Hypothalamus (tissue), 51 donors: Measurements from ENCODE around the gene ZAP70.

ENCODE experiments used
- DNase-seq, 51 donors: peaks; one replicate each; lab custom pipeline; 2025; lab: John Stamatoyannopoulos, UW

Gene ZAP70

GRCh38 chr2:97745474-97746174 lies 32.2 kb downstream of the ZAP70 start:
- no peak for DNase-seq

DNA sequence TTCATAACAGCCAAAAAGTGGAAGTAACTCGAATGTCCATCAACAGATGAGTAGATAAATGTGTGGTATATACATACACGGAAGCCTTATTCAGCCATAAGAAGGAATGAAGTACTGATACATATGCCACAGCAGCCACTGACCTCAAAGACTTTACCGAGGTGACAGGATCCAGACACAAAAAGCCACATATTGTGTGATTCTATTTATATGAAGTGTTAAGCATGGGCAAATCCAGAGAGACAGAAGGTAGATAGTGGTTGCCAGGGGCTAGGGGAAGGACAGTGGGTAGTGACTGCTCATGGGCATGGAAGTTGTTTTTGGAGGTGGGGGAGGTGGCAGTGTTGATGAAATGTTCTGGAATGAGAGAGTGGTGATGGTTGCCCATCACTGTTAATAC lies 33.9 kb downstream of the ZAP70 start:
- DNase-seq = no peak

- no peak for DNase-seq
Measured at GRCh38 chr2:97747716-97748115, 34.3 kb downstream of the ZAP70 start.

- no peak for DNase-seq
Measured at GRCh38 chr2:97749581-97749980, 36.2 kb downstream of the ZAP70 start.

DNA sequence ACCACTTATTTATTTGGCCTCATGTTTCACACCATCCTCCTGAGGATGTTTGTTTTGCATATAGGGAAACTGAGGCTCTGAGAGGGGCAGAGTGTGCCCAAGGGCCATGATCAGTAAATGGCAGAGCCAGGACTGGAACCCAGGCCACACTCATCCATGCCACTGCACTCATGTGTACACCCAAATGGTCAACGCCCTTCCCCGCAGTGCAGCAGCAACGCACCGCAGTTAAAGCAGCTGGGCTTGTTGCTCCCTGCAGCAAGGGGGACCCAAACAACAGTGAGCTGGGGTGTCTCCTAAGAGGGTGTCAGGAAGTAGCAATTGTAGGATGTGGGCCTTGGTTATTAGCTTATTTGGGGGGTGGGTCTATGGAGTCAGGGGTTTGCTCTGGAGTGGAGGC lies 36.6 kb downstream of the ZAP70 start:
- DNase-seq = no peak

- no peak for DNase-seq
Measured at GRCh38 chr2:97751752-97752151, 38.4 kb downstream of the ZAP70 start.

DNA sequence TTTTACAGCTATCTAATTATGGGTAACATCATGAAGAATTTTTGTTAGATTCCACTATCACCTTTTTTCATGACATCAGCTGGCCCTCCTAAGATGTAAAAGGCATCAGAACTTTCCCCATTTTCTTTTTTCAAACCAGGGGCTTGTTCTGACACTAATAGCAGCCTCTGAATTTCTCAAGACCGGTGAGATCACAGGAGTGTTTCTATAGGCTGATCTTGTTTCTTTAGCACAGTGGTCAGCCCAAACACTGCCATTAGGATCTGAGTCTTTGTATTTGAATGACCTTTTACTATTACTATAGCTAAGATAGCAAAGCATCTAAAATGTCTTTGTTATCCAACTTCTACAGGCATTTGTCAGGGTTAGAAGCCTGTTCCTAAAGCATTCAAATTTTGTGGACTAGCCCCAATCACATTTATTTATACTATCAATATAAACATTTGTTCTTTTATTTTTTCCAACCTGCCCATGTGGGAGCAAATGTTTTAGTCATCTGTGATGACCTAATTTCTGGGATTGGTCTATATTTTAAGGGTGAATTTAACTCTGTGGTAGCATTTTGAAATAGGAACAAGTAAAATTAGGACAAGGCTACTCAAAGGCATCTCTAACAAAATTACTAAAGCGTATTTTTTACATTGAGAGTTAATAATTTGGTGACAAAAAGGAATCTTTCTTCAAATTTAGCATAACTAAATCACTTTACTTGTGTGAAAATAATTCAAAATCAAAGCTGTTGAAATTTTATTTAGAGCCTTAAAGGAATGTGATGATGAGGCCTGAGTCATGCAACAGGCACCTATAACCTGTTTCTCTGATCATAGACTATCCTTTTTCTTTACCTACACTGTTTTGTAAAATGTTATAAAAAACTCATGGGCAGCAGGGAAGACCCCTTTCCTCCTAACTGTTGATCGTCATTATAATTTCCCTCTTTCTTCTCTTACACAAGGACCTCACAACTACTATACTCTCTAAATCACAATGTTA lies 39.3 kb downstream of the ZAP70 start:
- DNase-seq = no peak

GRCh38 chr2:97754690-97755346 lies 41.4 kb downstream of the ZAP70 start:
- DNase-seq = no peak

DNA sequence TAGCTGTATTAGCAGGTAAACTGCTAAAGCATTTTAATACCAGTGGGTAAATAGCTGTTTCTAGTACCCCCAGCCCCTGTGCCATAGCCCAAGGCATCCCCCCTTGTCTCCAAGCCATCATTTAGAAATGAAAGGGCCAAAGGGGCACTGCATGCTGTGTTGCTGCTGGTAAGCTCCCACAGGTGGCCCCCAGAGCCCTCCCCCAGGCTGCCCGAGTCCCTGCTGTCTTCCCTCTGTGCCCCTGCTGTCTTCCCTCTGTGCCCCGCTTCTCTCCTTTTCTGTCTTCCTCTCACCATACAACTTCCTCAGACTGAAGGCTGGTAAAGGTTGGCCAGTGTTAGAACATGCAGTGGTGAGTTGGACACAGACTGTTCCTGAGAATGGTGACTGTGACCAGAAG lies 42.1 kb downstream of the ZAP70 start:
- DNase-seq = no peak

DNA sequence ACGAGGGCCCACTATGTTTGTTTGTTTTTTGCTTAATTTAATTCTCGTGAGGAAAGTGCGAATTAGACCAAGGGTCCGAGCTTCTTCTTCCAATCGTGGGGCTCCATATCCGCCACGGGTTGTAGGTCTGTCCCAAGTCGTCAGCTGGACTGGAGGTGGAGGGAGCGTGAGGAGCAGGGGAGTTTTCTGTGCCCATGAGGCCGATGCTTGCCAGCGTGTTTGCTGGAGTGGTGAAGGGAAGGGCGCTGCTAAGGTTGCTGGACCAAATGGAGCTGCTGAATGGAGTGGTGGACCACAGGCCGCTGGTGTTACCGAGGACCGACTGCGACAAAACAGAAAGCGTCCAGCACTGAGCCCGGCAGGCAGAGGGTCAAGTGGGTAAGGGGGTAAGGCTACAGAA lies 43.7 kb downstream of the ZAP70 start:
- DNase-seq = no peak

GRCh38 chr2:97758131-97758705 lies 44.8 kb downstream of the ZAP70 start:
- DNase-seq = no peak

DNA sequence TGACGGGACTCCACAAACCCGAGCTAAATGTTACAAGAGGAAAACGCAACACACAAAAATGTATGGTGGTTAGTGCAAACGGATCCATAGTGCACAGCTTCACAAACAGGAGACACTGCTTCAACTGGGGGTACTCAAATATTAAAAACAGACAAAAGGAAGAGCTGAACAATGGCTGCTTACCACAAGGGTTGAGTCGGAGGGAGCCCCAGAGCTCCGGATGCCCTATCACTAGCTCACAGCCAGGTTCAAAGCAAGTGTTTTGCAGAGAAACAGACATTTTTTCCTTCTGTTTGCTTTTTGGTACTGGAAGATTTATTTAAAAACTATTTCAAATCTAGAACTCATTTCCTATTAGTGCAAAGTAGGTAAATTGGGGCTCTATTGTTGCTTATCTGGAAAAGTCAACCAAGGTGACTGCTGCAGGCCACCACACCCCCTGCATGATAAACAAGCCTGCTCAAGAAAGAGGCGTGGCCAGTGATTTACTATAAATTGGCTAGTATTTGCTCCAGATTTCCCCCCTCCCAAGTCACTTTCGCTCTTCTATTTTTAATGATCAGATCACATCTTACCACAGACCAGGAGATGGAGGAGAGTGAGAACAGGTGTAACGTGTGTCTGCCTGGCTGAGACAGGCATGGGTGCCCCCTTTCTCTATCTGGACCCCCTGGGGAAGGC lies 46.5 kb downstream of the ZAP70 start:
- no peak for DNase-seq

DNA sequence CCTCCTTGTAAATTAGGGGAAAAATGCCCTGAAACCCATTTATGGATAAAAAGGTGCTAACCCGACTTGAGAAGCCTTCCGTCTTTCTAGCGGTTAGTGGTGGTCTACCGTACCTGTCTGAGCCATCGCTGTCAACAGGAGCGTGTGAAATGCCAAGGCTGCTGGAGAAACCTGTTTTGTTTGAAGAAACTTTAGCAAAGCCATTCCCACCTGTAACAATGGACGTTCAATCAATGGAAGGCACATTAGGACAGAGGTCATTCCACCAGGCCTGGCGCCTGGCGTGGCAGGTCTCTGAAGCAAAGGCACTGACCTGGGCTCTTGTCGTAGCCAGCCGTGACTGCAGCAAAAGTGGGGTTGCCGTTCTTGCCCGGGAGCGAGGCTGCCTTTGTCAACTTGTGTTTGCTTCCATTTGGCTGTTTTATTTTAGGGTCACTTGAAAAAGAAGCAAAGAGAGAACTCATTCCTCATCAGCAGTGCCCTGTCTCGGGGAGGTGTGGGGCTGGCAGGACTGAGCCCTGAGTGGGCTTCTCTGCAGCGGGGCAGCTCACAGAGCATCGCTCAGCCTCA lies 47.2 kb downstream of the ZAP70 start:
- DNase-seq = no peak

GRCh38 chr2:97761192-97761591 lies 47.8 kb downstream of the ZAP70 start:
- no peak for DNase-seq

- no peak for DNase-seq
Measured at GRCh38 chr2:97763176-97763845, 49.9 kb downstream of the ZAP70 start.

GRCh38 chr2:97764559-97765263 lies 51.3 kb downstream of the ZAP70 start:
- DNase-seq = no peak

GRCh38 chr2:97765933-97766332 lies 52.6 kb downstream of the ZAP70 start:
- DNase-seq = no peak

- no peak for DNase-seq
Measured at GRCh38 chr2:97766567-97766966, 53.2 kb downstream of the ZAP70 start.

DNA sequence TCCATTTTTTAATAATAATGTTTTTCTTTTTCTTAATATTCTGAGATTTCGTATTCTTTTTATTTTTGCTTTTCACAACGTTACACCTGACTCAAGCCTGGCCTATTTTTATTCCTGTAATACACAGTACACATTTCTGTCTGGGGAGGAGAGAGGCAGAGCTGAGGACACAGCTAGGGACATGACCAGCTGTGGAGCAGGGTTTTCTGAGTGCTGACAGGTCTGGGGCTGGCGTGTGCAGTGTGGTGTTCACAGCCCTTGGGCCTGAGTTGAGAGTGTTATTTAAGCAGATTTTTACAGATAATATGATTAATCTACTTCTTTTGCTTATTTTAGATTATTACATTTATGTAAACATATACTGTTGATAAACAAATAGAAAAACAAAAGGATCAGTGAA lies 55.9 kb downstream of the ZAP70 start:
- no peak for DNase-seq
